Transverse colon (tissue), 4 donors: Measurements from ENCODE around the gene SET. TPM values are rescaled to one million over a fixed set of nuclear protein-coding genes. Genes with fewer than 3 reads are reported as not detected.
A peak's percentile ranks its signal among the peaks of the same experiment; 100 is the strongest.

ENCODE experiments used
- DNase-seq: peaks from one replicate; pipeline ENCODE4 v3.0.0-alpha.2; 2019
- H3K27ac ChIP-seq, 4 donors: fragments of 200-600 bp; sonication (generic); 2 replicates each; pipeline ENCODE4 v1.5.1; 2016 to 2018; ENCODE audit warnings: inconsistent platforms in 4 of 4
- H3K27me3 ChIP-seq: fragments of 200-600 bp; sonication (generic); 2 replicates; pipeline ENCODE4 v1.5.1; 2017; ENCODE audit warnings: inconsistent platforms
- H3K36me3 ChIP-seq, 4 donors: fragments of 200-600 bp; sonication (generic); 2 replicates each; pipeline ENCODE4 v1.5.1; 2017 to 2019; ENCODE audit warnings: inconsistent platforms in 4 of 4
- H3K4me1 ChIP-seq, 4 donors: fragments of 200-600 bp; sonication (generic); 2 replicates each; pipeline ENCODE4 v1.5.1; 2017 to 2020; ENCODE audit warnings: inconsistent platforms in 4 of 4
- H3K4me3 ChIP-seq, 4 donors: fragments of 200-600 bp; sonication (generic); 1 replicate in 1 of 4; 2 replicates in 3 of 4; pipeline versions ENCODE4 v1.5.1 to v1.6.1; 2017 to 2019; ENCODE audit warnings: inconsistent platforms in 4 of 4
- H3K9me3 ChIP-seq, 2 donors: fragments of 200-600 bp; sonication (generic); 2 replicates each; pipeline ENCODE4 v1.5.1; 2017 to 2019; ENCODE audit warnings: inconsistent platforms in 2 of 2
- CTCF ChIP-seq, 5 experiments: fragments of 200-600 bp in 3 of 5; fragments of 450-650 bp in 2 of 5; sonication (generic) in 3 of 5; IDR thresholded peaks; 1 replicate in 2 of 5; 2 replicates in 3 of 5; pipeline ENCODE4 v1.5.1; 2016 to 2017; ENCODE audit warnings: antibody characterized with exemption in 5 of 5, inconsistent platforms in 3 of 5, mild to moderate bottlenecking in 2 of 5, moderate library complexity in 1 of 5
- EP300 ChIP-seq: sonication (generic); formaldehyde crosslinking; IDR thresholded peaks from one replicate; pipeline ENCODE4 v1.6.1; 2017; ENCODE audit warnings: antibody characterized with exemption, low read depth
- POLR2A ChIP-seq: fragments of 450-650 bp; IDR thresholded peaks from one replicate; pipeline ENCODE4 v1.6.1; 2016; ENCODE audit warnings: antibody characterized with exemption, mild to moderate bottlenecking, moderate library complexity
- POLR2AphosphoS5 ChIP-seq, 3 donors: sonication (generic); formaldehyde crosslinking; IDR thresholded peaks; one replicate each; pipeline ENCODE4 v1.6.1; 2016; ENCODE audit warnings: antibody characterized with exemption in 3 of 3
- WGBS, 2 donors: methylation state at CpG; one replicate each; pipeline ENCODE4 v1.1.5; 2018; ENCODE audit warnings: low coverage in 1 of 2; 5-methylcytosine and 5-hydroxymethylcytosine counted together
- in situ Hi-C, 4 donors: fragments of 200-750 bp; cut with MboI; loops; one replicate each; pipeline versions ENCODE4 v1.15.0 to v1.15.1; 2017; ENCODE audit warnings: low sequenced_read_pairs in 3 of 4, low pct_ligation_motif_present in 1 of 4, low pct_unique_long_range_greater_than_20kb in 1 of 4
- intact Hi-C: fragments of 100-400 bp; cut with DNase I; formaldehyde crosslinking; loops from one replicate; pipeline ENCODE4 v1.15.1; 2023; ENCODE audit warnings: low total_unique reads
- total RNA-seq, 4 donors: library from RNA; depleted of rRNA; stranded (reverse); fragments of >200 nt; gene quantifications; one replicate each; pipeline ENCODE4 v1.1.0, GENCODE V29; 2016

The SET gene
- total RNA-seq, 4 donors from 2014 or later = 29.2 to 153 (median 64.4) TPM

GRCh38 chr9:128724744-128725211, 35.8 kb downstream of the SET start:
- 20 to 25% methylated on average over 3 to 10 of the region's 10 CpGs for WGBS, 2 donors

GRCh38 chr9:128727640-128728248, 38.7 kb downstream of the SET start:
- in situ Hi-C loops = no loop called here
- Histone ChIP-seq H3K27me3 (no peaks in the 10 kb centered on the region), H3K27ac (no peak overlapping the region), H3K9me3 (no peaks in the 10 kb centered on the region), H3K36me3 (peaks cover 0 to 9% (median 0%) of the 10 kb centered on the region in 4 donors), H3K4me1 (peaks cover 0 to 17% (median 13%) of the 10 kb centered on the region in 4 donors), H3K4me3 (no peak overlapping the region)
- WGBS, 2 donors = 86% methylated on average over 5 of the region's 5 CpGs; no CpG with 5 or more reads in 1 of the 2 donors
- DNase-seq = no peak
- TF ChIP-seq EP300 = no peak
- TF ChIP-seq POLR2AphosphoS5 (IDR thresholded peaks at IDR 0.05) = no peak
- TF ChIP-seq CTCF (IDR thresholded peaks at IDR 0.05) = no peak
- no peak for TF ChIP-seq POLR2A
- intact Hi-C loops = no loop called here

More at GRCh38 chr9:128724744-128725211, 35.8 kb downstream of the SET start:
- no peaks in the 10 kb centered on the region for H3K9me3 ChIP-seq
- TF ChIP-seq POLR2AphosphoS5 (IDR thresholded peaks at IDR 0.05) = peak in 1 of 3 donors; percentile 13
- no peak for TF ChIP-seq EP300
- TF ChIP-seq CTCF (IDR thresholded peaks at IDR 0.05) = peak in 2 of 5 experiments; percentile 36 to 49
- peak; percentile 49 for TF ChIP-seq POLR2A
- peaks cover 0 to 17% (median 14%) of the 10 kb centered on the region in 4 donors for H3K4me1 ChIP-seq
- in situ Hi-C loops = no loop called here
- H3K27me3 ChIP-seq = no peaks in the 10 kb centered on the region
- H3K27ac ChIP-seq = peak overlapping the region; percentile 73 to 88 (median 88)
- peak; percentile 83 for DNase-seq
- intact Hi-C loops = no loop called here
- H3K4me3 ChIP-seq = peak overlapping the region; percentile 64 to 90 (median 73)
- H3K36me3 ChIP-seq = no peaks in the 10 kb centered on the region

GRCh38 chr9:128728298-128728697, 39.3 kb downstream of the SET start:
- TF ChIP-seq POLR2AphosphoS5 (IDR thresholded peaks at IDR 0.05) = no peak
- intact Hi-C loops = no loop called here
- Histone ChIP-seq H3K4me3 (no peak overlapping the region), H3K27ac (no peak overlapping the region), H3K9me3 (no peaks in the 10 kb centered on the region), H3K36me3 (peaks cover 0 to 11% (median 0%) of the 10 kb centered on the region in 4 donors), H3K4me1 (peaks cover 0 to 12% (median 8%) of the 10 kb centered on the region in 4 donors), H3K27me3 (no peaks in the 10 kb centered on the region)
- 78 to 100% methylated on average over 3 to 7 of the region's 7 CpGs for WGBS, 2 donors
- DNase-seq = no peak
- in situ Hi-C loops = no loop called here

GRCh38 chr9:128729302-128729701, 40.3 kb downstream of the SET start:
- Histone ChIP-seq H3K4me3 (no peak overlapping the region), H3K36me3 (peaks cover 0 to 11% (median under 1%) of the 10 kb centered on the region in 4 donors), H3K9me3 (no peaks in the 10 kb centered on the region), H3K27me3 (no peaks in the 10 kb centered on the region), H3K27ac (no peak overlapping the region), H3K4me1 (peaks cover 0 to 9% (median 4%) of the 10 kb centered on the region in 4 donors)
- in situ Hi-C loops (no loop called here), intact Hi-C loops (no loop called here)
- 83% methylated on average over 5 of the region's 5 CpGs; no CpG with 5 or more reads in 1 of the 2 donors for WGBS, 2 donors
- TF ChIP-seq POLR2AphosphoS5 (IDR thresholded peaks at IDR 0.05) = no peak
- TF ChIP-seq POLR2A = no peak
- no peak for TF ChIP-seq CTCF (IDR thresholded peaks at IDR 0.05)
- no peak for TF ChIP-seq EP300
- DNase-seq = no peak
